K562 (cell line): ENCODE measurements around the gene SETD1B. TPM values are rescaled to one million over a fixed set of nuclear protein-coding genes. Genes with fewer than 3 reads are reported as not detected.

Experiments
- EP400 ChIP-seq: fragments of 450-650 bp; IDR thresholded peaks from 2 replicates; pipeline ENCODE4 v1.6.1; 2017; ENCODE audit warnings: antibody characterized with exemption, mild to moderate bottlenecking, moderate library complexity
- EZH2 ChIP-seq: IDR thresholded peaks from 2 replicates; pipeline ENCODE4 v1.6.1; 2012; ENCODE audit warnings: low read depth, mild to moderate bottlenecking, inconsistent platforms, low read length, borderline replicate concordance
- NFIX ChIP-seq: fragments of 250-450 bp; sonication (Bioruptor Pico); IDR thresholded peaks from 2 replicates; pipeline ENCODE4 v1.4.0; 2020; ENCODE audit warnings: low read depth, mild to moderate bottlenecking, moderate library complexity
- POLR2G ChIP-seq: fragments of 200-400 bp; formaldehyde crosslinking; IDR thresholded peaks from 2 replicates; pipeline ENCODE4 v1.6.1; 2017; ENCODE audit warnings: low read depth, mild to moderate bottlenecking, antibody characterized with exemption, low read length, moderate library complexity
- TCF3 ChIP-seq: sonication (generic); formaldehyde crosslinking; IDR thresholded peaks from 2 replicates; pipeline ENCODE4 v1.4.0; 2020; ENCODE audit warnings: mild to moderate bottlenecking, missing genetic modification reagents
- ZNF24 ChIP-seq: fragments of 450-650 bp; IDR thresholded peaks from 2 replicates; pipeline ENCODE4 v1.6.1; 2016
- ZNF408 ChIP-seq: fragments of 250-450 bp; sonication (Bioruptor Pico); IDR thresholded peaks from 2 replicates; pipeline ENCODE4 v1.4.0; 2020; ENCODE audit warnings: low read depth, mild to moderate bottlenecking, moderate library complexity
- ZNF778 ChIP-seq: fragments of 450-650 bp; formaldehyde crosslinking; IDR thresholded peaks from 2 replicates; pipeline ENCODE4 v1.4.0; 2020; ENCODE audit warnings: mild to moderate bottlenecking, moderate library complexity
- polyA plus RNA-seq, 8 experiments: library from polyadenylated mRNA; depleted of rRNA in 4 of 8; stranded (reverse) in 5 of 8; unstranded in 3 of 8; fragments of >200 nt; fragmentation: Nextera tagmentation in 2 of 8; fragmentation: Illumina TruSeq in 1 of 8; extraction: Ambion mirVana in 2 of 8; extraction: Trizol in 1 of 8; gene quantifications; 2 replicates each; pipeline versions ENCODE4 v1.2.1 to v1.2.3, GENCODE V29; 2011 to 2014; ENCODE audit warnings: inconsistent platforms in 1 of 8, missing spikeins in 1 of 8
- total RNA-seq, 7 experiments: library from RNA; depleted of rRNA in 6 of 7; stranded (reverse); fragments of >200 nt in 6 of 7; fragmentation: Illumina TruSeq in 2 of 7; extraction: Trizol in 2 of 7; gene quantifications; 2 replicates each; pipeline versions ENCODE4 v1.2.1 to v1.2.3, GENCODE V29; 2011 to 2021; ENCODE audit warnings: low replicate concordance in 1 of 7
- TF ChIP-seq, protein P1 (sequence below): fragments of 200-800 bp; sonication (Bioruptor generic); IDR thresholded peaks from 2 replicates; pipeline ENCODE4 v1.6.1; 2016; ENCODE audit warnings: missing genetic modification characterization, missing compliant biosample characterization
- TF ChIP-seq, protein P2 (sequence below): fragments of 450-650 bp; formaldehyde crosslinking; IDR thresholded peaks from 2 replicates; pipeline ENCODE4 v1.4.0; 2020; ENCODE audit warnings: mild to moderate bottlenecking, mixed read lengths
- TF ChIP-seq, protein P3 (sequence below), 2 experiments: IDR thresholded peaks; 2 replicates each; pipeline ENCODE4 v1.6.1; 2011; ENCODE audit warnings: borderline replicate concordance in 1 of 2, control low read depth in 1 of 2, low read depth in 1 of 2, low read length in 1 of 2, mild to moderate bottlenecking in 1 of 2, mixed read lengths in 1 of 2, moderate library complexity in 1 of 2; ENCODE audit not compliant: insufficient read depth in 1 of 2, insufficient read length in 1 of 2, poor library complexity in 1 of 2, severe bottlenecking in 1 of 2; ENCODE audit errors: extremely low read depth in 1 of 2
- TF ChIP-seq, protein P4 (sequence below): IDR thresholded peaks from 3 replicates; pipeline ENCODE4 v1.6.1; 2011; ENCODE audit warnings: borderline replicate concordance, mild to moderate bottlenecking, moderate library complexity; ENCODE audit not compliant: insufficient read length; ENCODE audit errors: extremely low read depth
- TF ChIP-seq, protein P5 (sequence below): fragments of 250-450 bp; sonication (Bioruptor Pico); IDR thresholded peaks from 2 replicates; pipeline ENCODE4 v1.5.0; 2021

Gene SETD1B
- total and polyA plus RNA-seq, 9 of the 15 experiments (the other 6 are each of a cell fraction or from before 2014, with no cell fraction given), result 0.48 to 26.6 (median 2.3) TPM

DNA sequence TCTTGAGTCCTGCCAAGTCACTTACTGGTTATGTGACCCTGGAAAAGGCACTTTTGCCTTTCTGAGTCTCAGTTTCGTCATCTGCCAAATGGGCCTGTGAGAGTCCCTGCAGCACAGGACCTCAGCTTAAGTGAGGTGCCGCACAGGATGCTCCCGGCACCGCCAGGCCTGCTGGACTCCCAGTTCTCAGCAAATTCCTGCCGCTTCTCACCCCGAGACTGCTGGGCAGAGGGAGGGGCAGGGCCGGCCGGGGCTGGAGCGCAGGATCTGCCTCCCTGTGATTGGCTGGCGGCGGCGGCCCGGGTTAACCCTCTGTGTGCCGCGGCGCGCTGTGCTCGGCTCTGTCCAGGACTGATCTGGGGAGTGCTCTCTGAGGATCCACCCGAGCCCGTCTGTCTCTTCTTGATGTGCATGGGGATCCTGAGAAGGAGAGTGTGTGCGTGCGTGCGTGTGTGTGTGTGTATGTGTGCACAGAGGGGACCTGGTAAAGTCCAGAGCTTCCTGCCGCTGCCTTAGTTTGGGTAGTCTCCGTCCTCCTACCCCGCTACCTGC lies 8.6 kb downstream of the SETD1B start (continued):
- TF ChIP-seq, protein P1, sequence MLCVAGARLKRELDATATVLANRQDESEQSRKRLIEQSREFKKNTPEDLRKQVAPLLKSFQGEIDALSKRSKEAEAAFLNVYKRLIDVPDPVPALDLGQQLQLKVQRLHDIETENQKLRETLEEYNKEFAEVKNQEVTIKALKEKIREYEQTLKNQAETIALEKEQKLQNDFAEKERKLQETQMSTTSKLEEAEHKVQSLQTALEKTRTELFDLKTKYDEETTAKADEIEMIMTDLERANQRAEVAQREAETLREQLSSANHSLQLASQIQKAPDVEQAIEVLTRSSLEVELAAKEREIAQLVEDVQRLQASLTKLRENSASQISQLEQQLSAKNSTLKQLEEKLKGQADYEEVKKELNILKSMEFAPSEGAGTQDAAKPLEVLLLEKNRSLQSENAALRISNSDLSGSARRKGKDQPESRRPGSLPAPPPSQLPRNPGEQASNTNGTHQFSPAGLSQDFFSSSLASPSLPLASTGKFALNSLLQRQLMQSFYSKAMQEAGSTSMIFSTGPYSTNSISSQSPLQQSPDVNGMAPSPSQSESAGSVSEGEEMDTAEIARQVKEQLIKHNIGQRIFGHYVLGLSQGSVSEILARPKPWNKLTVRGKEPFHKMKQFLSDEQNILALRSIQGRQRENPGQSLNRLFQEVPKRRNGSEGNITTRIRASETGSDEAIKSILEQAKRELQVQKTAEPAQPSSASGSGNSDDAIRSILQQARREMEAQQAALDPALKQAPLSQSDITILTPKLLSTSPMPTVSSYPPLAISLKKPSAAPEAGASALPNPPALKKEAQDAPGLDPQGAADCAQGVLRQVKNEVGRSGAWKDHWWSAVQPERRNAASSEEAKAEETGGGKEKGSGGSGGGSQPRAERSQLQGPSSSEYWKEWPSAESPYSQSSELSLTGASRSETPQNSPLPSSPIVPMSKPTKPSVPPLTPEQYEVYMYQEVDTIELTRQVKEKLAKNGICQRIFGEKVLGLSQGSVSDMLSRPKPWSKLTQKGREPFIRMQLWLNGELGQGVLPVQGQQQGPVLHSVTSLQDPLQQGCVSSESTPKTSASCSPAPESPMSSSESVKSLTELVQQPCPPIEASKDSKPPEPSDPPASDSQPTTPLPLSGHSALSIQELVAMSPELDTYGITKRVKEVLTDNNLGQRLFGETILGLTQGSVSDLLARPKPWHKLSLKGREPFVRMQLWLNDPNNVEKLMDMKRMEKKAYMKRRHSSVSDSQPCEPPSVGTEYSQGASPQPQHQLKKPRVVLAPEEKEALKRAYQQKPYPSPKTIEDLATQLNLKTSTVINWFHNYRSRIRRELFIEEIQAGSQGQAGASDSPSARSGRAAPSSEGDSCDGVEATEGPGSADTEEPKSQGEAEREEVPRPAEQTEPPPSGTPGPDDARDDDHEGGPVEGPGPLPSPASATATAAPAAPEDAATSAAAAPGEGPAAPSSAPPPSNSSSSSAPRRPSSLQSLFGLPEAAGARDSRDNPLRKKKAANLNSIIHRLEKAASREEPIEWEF (CRISPR knock-in tag), result no peak
- TF ChIP-seq EP400 (no peak; the same call in 1 of the 2 replicates), NFIX (no peak), EZH2 (no peak), ZNF408 (CRISPR knock-in tag) (no peak), POLR2G (peak; percentile 5), ZNF24 (peak; percentile 92), TCF3 (CRISPR knock-in tag) (no peak; the same call in 1 of the 2 replicates), ZNF778 (CRISPR knock-in tag) (no peak)
- TF ChIP-seq, protein P2, sequence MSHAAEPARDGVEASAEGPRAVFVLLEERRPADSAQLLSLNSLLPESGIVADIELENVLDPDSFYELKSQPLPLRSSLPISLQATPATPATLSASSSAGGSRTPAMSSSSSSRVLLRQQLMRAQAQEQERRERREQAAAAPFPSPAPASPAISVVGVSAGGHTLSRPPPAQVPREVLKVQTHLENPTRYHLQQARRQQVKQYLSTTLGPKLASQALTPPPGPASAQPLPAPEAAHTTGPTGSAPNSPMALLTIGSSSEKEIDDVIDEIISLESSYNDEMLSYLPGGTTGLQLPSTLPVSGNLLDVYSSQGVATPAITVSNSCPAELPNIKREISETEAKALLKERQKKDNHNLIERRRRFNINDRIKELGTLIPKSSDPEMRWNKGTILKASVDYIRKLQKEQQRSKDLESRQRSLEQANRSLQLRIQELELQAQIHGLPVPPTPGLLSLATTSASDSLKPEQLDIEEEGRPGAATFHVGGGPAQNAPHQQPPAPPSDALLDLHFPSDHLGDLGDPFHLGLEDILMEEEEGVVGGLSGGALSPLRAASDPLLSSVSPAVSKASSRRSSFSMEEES (CRISPR knock-in tag), result no peak
- TF ChIP-seq, protein P3, sequence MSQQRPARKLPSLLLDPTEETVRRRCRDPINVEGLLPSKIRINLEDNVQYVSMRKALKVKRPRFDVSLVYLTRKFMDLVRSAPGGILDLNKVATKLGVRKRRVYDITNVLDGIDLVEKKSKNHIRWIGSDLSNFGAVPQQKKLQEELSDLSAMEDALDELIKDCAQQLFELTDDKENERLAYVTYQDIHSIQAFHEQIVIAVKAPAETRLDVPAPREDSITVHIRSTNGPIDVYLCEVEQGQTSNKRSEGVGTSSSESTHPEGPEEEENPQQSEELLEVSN (IDR thresholded peaks at IDR 0.05; ENCODE audit: borderline replicate concordance in 1 of 2, extremely low read depth in 1 of 2, insufficient read depth in 1 of 2, insufficient read length in 1 of 2, low read depth in 1 of 2, low read length in 1 of 2, poor library complexity in 1 of 2, severe bottlenecking in 1 of 2), result no peak
- TF ChIP-seq, protein P4, sequence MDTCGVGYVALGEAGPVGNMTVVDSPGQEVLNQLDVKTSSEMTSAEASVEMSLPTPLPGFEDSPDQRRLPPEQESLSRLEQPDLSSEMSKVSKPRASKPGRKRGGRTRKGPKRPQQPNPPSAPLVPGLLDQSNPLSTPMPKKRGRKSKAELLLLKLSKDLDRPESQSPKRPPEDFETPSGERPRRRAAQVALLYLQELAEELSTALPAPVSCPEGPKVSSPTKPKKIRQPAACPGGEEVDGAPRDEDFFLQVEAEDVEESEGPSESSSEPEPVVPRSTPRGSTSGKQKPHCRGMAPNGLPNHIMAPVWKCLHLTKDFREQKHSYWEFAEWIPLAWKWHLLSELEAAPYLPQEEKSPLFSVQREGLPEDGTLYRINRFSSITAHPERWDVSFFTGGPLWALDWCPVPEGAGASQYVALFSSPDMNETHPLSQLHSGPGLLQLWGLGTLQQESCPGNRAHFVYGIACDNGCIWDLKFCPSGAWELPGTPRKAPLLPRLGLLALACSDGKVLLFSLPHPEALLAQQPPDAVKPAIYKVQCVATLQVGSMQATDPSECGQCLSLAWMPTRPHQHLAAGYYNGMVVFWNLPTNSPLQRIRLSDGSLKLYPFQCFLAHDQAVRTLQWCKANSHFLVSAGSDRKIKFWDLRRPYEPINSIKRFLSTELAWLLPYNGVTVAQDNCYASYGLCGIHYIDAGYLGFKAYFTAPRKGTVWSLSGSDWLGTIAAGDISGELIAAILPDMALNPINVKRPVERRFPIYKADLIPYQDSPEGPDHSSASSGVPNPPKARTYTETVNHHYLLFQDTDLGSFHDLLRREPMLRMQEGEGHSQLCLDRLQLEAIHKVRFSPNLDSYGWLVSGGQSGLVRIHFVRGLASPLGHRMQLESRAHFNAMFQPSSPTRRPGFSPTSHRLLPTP, result no peak
- TF ChIP-seq, protein P5, sequence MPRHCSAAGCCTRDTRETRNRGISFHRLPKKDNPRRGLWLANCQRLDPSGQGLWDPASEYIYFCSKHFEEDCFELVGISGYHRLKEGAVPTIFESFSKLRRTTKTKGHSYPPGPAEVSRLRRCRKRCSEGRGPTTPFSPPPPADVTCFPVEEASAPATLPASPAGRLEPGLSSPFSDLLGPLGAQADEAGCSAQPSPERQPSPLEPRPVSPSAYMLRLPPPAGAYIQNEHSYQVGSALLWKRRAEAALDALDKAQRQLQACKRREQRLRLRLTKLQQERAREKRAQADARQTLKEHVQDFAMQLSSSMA, result no peak
